IMR-90 (cell line): ENCODE data around the gene KMT5C.

ENCODE experiments used
- BHLHE40 ChIP-seq: fragments of 150-350 bp; IDR thresholded peaks from 2 replicates; pipeline ENCODE4 v1.6.1; 2016; ENCODE audit warnings: mild to moderate bottlenecking, low read depth, low read length
- CEBPB ChIP-seq: IDR thresholded peaks from 2 replicates; pipeline ENCODE4 v1.6.1; 2012; ENCODE audit warnings: low read depth, low read length, improper control_type of control experiment
- MAFK ChIP-seq: IDR thresholded peaks from 2 replicates; pipeline ENCODE4 v1.6.1; 2012; ENCODE audit warnings: low read depth, low read length, improper control_type of control experiment
- POLR2A ChIP-seq: IDR thresholded peaks from 2 replicates; pipeline ENCODE4 v1.6.1; 2012; ENCODE audit warnings: mild to moderate bottlenecking, low read depth, low read length
- RAD21 ChIP-seq: IDR thresholded peaks from 2 replicates; pipeline ENCODE4 v1.6.1; 2012; ENCODE audit warnings: low read length, improper control_type of control experiment
- RFX5 ChIP-seq: IDR thresholded peaks from 2 replicates; pipeline ENCODE4 v1.8.0; 2012; ENCODE audit warnings: low read depth, mild to moderate bottlenecking, low read length, moderate library complexity
- TF ChIP-seq, protein P1 (sequence below): conservative IDR thresholded peaks from 2 replicates; pipeline ENCODE4 v1.5.1; 2012; ENCODE audit warnings: mild to moderate bottlenecking, low read depth, low read length, improper control_type of control experiment

DNA sequence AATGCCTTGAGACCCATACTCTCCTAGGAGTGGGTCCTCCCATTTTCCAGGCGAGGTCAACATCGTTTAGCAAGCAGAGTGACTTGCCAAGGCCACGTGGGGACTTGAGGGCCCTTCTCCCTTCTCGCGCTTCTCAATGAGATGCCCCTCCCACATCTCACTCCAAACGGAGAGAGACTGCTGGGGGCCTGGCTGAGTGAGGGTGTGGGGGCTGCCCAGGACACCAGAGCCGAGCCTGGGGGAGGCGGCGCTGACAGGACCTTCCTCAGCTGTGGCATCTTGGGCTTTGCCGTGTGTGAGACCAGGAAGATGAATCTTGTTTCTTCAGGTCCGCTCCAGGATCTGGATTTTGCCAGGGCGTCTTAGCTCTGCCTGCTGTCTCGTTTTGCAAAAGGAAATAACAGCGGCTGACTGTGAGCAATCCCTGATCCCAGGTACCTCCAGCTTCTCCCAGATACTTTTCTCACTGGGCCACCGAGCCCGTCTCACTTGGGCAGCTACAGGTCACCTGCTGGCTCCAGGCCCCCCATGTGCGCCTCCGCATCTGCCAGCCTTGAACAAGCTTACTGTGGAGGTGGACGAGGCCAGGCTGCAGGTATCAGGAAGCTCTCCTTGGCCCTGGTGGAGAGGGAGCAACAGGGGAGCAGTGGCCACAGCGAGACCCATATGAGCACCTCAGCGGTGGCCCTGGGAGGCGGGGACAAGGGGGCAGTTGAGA, 8.8 kb downstream of the KMT5C start:
- TF ChIP-seq, protein P1, sequence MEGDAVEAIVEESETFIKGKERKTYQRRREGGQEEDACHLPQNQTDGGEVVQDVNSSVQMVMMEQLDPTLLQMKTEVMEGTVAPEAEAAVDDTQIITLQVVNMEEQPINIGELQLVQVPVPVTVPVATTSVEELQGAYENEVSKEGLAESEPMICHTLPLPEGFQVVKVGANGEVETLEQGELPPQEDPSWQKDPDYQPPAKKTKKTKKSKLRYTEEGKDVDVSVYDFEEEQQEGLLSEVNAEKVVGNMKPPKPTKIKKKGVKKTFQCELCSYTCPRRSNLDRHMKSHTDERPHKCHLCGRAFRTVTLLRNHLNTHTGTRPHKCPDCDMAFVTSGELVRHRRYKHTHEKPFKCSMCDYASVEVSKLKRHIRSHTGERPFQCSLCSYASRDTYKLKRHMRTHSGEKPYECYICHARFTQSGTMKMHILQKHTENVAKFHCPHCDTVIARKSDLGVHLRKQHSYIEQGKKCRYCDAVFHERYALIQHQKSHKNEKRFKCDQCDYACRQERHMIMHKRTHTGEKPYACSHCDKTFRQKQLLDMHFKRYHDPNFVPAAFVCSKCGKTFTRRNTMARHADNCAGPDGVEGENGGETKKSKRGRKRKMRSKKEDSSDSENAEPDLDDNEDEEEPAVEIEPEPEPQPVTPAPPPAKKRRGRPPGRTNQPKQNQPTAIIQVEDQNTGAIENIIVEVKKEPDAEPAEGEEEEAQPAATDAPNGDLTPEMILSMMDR, result no peak
- TF ChIP-seq RAD21 (no peak), POLR2A (no peak), CEBPB (no peak), BHLHE40 (no peak), RFX5 (no peak), MAFK (no peak)
